ENCODE data around the gene SUSD6. TPM values are rescaled to one million over a fixed set of nuclear protein-coding genes. Genes with fewer than 3 reads are reported as not detected.

SUSD6 gene
- total and polyA plus RNA-seq, 2 donors from 2014 or later, result 14.3 to 84.2 TPM

DNA sequence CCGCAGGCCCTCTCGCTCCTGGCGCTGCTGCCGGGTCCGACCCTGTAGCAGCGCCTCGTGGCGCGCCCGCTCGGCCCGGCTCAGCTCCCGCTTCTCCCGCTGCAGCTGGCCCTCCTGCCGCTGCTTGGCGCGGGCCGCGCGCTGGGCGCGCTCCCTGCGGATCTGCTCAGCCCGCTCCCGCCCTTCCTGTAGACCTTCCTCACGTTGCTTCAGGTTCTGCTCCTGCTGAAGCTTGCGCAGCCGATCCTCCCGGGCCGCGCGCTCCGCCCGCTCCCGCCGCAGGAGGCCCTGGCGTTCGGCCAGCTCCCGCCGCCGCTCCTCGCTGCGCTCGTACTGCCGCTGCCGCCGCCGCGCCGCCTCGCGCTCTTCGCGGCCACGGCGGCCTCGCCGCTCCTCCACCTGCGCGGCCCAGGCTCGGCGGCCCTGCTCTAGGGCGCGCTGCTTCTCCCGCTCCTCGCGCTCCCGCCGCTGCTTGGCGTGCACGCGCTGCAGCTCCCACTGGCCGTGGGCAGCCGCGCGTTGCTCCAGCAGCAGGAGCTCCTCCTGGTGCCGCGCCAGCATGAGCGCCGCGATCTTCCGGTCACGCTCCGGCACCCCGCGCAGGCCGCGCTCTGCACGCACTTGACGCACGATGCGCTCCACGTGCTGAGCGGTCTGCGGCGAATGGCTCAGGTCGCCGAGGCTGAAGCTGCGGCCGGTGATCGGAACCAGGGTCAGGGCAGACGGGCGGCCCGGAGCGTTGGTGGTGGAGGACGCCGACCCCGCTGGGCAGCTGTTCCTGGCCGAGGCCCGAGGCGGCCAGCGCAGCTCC, 39.2 kb upstream of the SUSD6 start:
- peaks cover 0 to 21% (median 0%) of the 10 kb centered on the region in 3 donors for H3K4me1 ChIP-seq (ENCODE audit: control insufficient read depth in 2 of 3, insufficient read depth in 2 of 3, low read depth in 1 of 3, low read length in 3 of 3)
- FAIRE-seq (no peak), DNase-seq (peak in 4 of 5 donors; percentile 77 to 82 (median 78))
- TF ChIP-seq, protein P1, sequence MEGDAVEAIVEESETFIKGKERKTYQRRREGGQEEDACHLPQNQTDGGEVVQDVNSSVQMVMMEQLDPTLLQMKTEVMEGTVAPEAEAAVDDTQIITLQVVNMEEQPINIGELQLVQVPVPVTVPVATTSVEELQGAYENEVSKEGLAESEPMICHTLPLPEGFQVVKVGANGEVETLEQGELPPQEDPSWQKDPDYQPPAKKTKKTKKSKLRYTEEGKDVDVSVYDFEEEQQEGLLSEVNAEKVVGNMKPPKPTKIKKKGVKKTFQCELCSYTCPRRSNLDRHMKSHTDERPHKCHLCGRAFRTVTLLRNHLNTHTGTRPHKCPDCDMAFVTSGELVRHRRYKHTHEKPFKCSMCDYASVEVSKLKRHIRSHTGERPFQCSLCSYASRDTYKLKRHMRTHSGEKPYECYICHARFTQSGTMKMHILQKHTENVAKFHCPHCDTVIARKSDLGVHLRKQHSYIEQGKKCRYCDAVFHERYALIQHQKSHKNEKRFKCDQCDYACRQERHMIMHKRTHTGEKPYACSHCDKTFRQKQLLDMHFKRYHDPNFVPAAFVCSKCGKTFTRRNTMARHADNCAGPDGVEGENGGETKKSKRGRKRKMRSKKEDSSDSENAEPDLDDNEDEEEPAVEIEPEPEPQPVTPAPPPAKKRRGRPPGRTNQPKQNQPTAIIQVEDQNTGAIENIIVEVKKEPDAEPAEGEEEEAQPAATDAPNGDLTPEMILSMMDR (IDR thresholded peaks at IDR 0.05; ENCODE audit: borderline replicate concordance, extremely low read depth, insufficient read depth), result no peak
- no peaks in the 10 kb centered on the region for H3K36me3 ChIP-seq (ENCODE audit: control insufficient read depth in 2 of 3, insufficient read depth in 3 of 3, low read length in 3 of 3)
- intact Hi-C loops (cut with DNase I), result no loop called here
- peaks cover 31% of the 10 kb centered on the region for H3K27me3 ChIP-seq (ENCODE audit: control insufficient read depth, insufficient read depth, low read length)
- peak overlapping the region in 1 of 3 donors; percentile 32 for H3K4me3 ChIP-seq (ENCODE audit: low read length in 3 of 3)
- no peak overlapping the region for H3K27ac ChIP-seq (ENCODE audit: low read depth in 2 of 2, low read length in 2 of 2)
- no peak overlapping the region for H3K9ac ChIP-seq (ENCODE audit: low read length in 3 of 3)
- H3K9me3 ChIP-seq (ENCODE audit: control insufficient read depth in 2 of 3, insufficient read depth in 1 of 3, low read length in 3 of 3), result no peaks in the 10 kb centered on the region

DNA sequence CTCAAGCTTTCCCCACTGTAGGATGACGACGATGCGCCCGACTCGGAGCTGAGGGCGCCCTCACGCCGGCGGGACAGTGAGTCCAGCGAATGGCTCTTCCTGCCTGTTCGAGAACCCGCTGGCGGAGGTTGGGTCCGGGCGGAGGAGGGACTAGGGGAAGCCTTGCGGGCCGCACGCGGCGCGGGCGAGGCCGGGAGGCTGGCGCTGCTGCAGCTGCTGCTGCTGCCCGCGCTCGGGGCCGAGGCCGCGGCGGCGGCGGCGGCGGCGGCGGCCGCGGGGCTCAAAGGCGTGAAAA, 38.6 kb upstream of the SUSD6 start:
- no peak overlapping the region for H3K4me3 ChIP-seq (ENCODE audit: low read length in 3 of 3)
- DNase-seq (peak in 1 of 5 donors; percentile 29), FAIRE-seq (no peak)
- H3K27me3 ChIP-seq (ENCODE audit: control insufficient read depth, insufficient read depth, low read length), result peaks cover 28% of the 10 kb centered on the region
- intact Hi-C loops (cut with DNase I), result no loop called here
- TF ChIP-seq, protein P1 (IDR thresholded peaks at IDR 0.05; ENCODE audit: borderline replicate concordance, extremely low read depth, insufficient read depth), result no peak
- H3K36me3 ChIP-seq (ENCODE audit: control insufficient read depth in 2 of 3, insufficient read depth in 3 of 3, low read length in 3 of 3), result no peaks in the 10 kb centered on the region
- H3K4me1 ChIP-seq (ENCODE audit: control insufficient read depth in 2 of 3, insufficient read depth in 2 of 3, low read depth in 1 of 3, low read length in 3 of 3), result peaks cover 0 to 21% (median 0%) of the 10 kb centered on the region in 3 donors
- no peak overlapping the region for H3K9ac ChIP-seq (ENCODE audit: low read length in 3 of 3)
- no peaks in the 10 kb centered on the region for H3K9me3 ChIP-seq (ENCODE audit: control insufficient read depth in 2 of 3, insufficient read depth in 1 of 3, low read length in 3 of 3)
- no peak overlapping the region for H3K27ac ChIP-seq (ENCODE audit: low read depth in 2 of 2, low read length in 2 of 2)

DNA sequence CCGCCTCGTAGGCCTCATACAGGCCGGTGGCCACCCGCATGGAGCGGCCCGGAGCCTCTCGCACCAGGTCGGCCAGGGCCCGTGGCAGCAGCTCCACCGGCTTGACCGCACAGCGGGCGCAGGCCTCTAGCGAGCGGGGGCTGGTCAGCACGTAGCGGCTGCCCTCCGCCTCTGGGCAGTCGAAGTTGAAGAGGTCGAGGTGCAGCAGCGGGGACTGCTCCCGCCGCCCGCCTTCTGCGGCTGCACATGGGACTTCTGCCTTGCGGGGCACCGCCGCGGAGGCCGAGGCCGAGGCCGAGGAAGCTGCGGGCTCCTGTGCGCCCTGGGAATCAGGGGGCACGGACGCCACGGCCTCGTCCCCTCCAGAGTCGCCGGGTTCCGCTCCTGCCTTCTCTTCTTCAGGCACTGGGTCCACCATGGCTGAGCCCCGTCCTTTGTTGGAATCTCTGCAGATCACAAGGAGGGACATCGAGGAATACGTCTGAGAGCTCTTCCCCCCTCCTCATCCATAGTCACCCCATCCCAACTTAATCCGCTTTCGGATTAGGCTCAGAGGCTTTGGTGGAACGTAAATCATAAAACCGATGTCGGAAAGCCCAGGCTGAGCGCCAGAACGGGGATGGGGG, 38.1 kb upstream of the SUSD6 start:
- intact Hi-C loops (cut with DNase I), result no loop called here
- Histone ChIP-seq H3K9me3 (ENCODE audit: control insufficient read depth in 2 of 3, insufficient read depth in 1 of 3, low read length in 3 of 3) (no peaks in the 10 kb centered on the region), H3K27ac (ENCODE audit: low read depth in 2 of 2, low read length in 2 of 2) (no peak overlapping the region), H3K27me3 (ENCODE audit: control insufficient read depth, insufficient read depth, low read length) (peaks cover 28% of the 10 kb centered on the region), H3K4me3 (ENCODE audit: low read length in 3 of 3) (no peak overlapping the region), H3K9ac (ENCODE audit: low read length in 3 of 3) (no peak overlapping the region), H3K36me3 (ENCODE audit: control insufficient read depth in 2 of 3, insufficient read depth in 3 of 3, low read length in 3 of 3) (no peaks in the 10 kb centered on the region), H3K4me1 (ENCODE audit: control insufficient read depth in 2 of 3, insufficient read depth in 2 of 3, low read depth in 1 of 3, low read length in 3 of 3) (peaks cover 0 to 21% (median 0%) of the 10 kb centered on the region in 3 donors)
- TF ChIP-seq, protein P1 (IDR thresholded peaks at IDR 0.05; ENCODE audit: borderline replicate concordance, extremely low read depth, insufficient read depth), result no peak
- FAIRE-seq (no peak), DNase-seq (peak in 2 of 5 donors; percentile 58 to 78)

Measured in kidney (tissue), 14 donors.